Measurements from ENCODE around the gene REPS1.

The REPS1 gene

DNA sequence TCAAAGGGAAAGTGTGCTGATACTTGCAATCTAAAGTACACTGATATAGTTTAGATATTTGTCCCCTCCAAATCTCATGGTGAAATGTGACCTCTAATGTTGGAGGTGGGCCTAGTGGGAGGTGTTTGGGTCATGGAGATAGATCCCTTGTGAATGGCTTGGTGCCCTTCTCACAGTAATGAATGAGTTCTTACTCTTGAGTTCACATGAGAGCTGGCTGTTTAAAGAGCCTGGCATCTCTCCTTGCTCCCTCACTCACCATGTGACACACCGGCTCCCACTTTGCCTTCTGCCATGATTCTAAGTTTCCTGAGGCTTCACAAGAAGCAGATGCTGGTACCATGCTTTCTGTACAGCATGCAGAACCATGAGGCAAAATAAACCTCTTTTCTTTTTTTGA is 78.1 kb downstream of the REPS1 start:
- TF ChIP-seq, protein P1, sequence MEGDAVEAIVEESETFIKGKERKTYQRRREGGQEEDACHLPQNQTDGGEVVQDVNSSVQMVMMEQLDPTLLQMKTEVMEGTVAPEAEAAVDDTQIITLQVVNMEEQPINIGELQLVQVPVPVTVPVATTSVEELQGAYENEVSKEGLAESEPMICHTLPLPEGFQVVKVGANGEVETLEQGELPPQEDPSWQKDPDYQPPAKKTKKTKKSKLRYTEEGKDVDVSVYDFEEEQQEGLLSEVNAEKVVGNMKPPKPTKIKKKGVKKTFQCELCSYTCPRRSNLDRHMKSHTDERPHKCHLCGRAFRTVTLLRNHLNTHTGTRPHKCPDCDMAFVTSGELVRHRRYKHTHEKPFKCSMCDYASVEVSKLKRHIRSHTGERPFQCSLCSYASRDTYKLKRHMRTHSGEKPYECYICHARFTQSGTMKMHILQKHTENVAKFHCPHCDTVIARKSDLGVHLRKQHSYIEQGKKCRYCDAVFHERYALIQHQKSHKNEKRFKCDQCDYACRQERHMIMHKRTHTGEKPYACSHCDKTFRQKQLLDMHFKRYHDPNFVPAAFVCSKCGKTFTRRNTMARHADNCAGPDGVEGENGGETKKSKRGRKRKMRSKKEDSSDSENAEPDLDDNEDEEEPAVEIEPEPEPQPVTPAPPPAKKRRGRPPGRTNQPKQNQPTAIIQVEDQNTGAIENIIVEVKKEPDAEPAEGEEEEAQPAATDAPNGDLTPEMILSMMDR (IDR thresholded peaks at IDR 0.05; ENCODE audit: low read depth, low read length, missing control alignments) = no peak
- DNase-seq (ENCODE audit: low read depth) = no peak
- H3K4me3 ChIP-seq (ENCODE audit: low read depth, low read length) = no peak overlapping the region

DNA sequence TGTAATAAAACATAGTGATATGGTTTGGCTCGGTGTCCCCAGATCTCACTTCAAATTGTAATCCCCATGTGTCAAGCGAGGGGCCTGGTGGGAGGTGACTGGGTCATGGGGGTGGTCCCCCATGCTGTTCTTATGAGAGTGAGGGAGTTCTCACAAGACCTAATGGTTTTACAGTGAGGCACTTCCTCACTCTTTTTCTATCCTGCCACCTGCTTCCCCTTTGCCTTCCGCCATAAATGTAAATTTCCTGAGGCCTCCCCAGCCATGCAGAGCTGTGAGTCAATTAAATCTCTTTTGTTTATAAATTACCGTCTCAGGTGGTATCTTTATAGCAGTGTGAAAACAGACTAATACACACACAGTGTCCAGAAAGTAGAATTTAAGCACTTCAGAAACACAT is 78.5 kb downstream of the REPS1 start:
- no peak overlapping the region for H3K4me3 ChIP-seq (ENCODE audit: low read depth, low read length)
- no peak for DNase-seq (ENCODE audit: low read depth)
- TF ChIP-seq, protein P1 (IDR thresholded peaks at IDR 0.05; ENCODE audit: low read depth, low read length, missing control alignments) = no peak

DNA sequence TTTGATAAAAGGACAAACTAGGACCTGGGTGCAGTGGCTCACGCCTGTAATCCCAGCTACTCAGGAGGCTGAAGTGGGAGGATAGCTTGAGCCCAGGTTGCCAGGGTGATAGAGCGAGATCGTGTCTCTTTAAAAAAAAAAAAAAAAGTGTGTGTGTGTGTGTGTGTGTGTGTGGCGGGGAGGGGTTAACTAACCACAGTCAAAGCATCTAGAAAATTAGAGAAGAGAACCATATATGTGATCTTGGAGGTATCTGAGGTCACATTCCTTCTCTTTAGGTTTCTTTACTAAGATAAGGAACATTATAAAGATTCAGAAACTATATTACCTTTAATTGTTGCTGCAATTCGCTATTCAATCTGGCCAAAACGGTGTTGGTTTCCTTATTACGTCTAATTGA is 80.9 kb downstream of the REPS1 start:
- TF ChIP-seq, protein P1 (IDR thresholded peaks at IDR 0.05; ENCODE audit: low read depth, low read length, missing control alignments) = no peak
- no peak overlapping the region for H3K4me3 ChIP-seq (ENCODE audit: low read depth, low read length)
- no peak for DNase-seq (ENCODE audit: low read depth)

DNA sequence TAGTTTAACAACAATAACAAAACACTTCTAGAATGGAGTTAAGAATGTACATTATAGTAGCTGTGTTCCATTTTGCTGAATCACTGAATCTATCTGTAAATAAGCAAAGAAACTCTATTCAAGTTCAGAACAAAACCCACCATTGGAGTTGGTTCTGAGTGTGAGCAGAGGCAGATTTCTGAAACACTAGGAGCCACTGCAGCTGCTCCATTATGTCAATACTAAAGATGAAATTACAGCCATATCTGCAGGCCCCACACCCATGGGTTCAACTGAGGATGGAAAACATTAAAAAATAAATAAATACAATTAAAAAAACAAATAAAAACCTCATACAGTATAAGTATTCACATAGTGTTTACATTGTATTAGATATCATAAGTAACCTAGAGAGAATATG is 91.0 kb downstream of the REPS1 start:
- no peak for DNase-seq (ENCODE audit: low read depth)
- no peak overlapping the region for H3K4me3 ChIP-seq (ENCODE audit: low read depth, low read length)
- TF ChIP-seq, protein P1 (IDR thresholded peaks at IDR 0.05; ENCODE audit: low read depth, low read length, missing control alignments) = no peak

DNA sequence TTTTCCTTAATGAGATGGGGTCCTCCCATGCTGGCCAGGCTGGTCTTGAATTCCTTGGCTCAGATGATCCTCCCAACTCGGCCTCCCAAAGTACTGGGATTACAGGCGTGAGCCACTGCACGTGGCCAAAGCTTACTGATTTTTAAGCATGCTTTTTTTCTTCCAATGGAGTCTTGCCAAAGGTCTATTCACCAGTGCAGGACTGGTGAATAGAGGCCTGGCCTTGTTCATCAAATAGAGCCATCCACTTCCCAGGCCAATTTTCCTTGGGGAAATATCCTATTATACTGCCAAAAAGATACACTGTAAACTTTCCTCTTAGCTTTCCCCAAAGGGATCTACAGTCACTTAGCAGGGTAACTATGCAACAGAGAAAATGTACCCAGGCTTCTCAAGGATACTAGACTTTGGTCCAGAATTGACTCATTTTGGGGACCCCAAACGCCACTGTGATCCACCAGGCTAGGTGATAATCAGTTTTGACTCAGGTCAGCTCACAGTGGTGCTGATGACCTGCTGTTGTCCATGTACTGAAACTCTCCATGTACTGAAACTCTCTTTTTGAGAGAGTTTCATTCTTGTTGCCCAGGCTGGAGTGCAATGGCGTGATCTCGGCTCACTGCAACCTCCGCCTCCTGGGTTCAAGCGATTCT is 91.8 kb downstream of the REPS1 start:
- no peak overlapping the region for H3K4me3 ChIP-seq (ENCODE audit: low read depth, low read length)
- TF ChIP-seq, protein P1 (IDR thresholded peaks at IDR 0.05; ENCODE audit: low read depth, low read length, missing control alignments) = no peak
- DNase-seq (ENCODE audit: low read depth) = no peak

DNA sequence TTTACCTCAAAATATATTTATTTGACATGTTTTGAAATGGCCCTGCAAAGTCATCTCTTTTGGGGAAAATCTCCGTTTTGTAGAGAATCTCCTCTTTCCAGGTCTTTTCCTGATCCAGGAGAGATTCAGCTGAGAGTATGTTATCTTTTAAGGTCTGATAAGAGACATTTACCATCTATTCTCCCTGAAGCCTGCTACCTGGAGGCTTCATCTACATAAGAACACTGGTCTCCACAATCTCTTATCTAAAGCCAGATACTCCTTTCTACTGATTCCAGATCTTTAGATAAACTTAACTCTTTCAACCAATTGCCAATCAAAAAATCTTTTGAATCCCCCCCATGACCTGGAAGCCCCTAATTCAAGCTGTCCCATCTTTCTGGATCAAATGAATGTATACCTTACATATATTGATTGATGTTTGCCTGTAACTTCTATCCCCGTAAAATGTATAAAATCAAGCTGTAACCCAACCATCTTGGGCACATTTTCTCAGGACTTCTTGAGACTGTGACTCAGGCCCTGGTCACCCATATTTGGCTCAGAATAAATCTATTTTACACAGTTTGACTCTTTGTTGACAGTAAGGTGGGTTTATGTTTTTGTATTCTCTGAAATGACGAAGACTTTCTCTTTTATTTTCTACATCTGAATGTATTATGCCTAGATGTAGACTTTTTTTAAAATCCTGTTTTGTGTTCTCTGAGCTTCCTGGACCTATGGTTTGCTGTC is 96.6 kb downstream of the REPS1 start:
- no peak overlapping the region for H3K4me3 ChIP-seq (ENCODE audit: low read depth, low read length)
- no peak for DNase-seq (ENCODE audit: low read depth)
- TF ChIP-seq, protein P1 (IDR thresholded peaks at IDR 0.05; ENCODE audit: low read depth, low read length, missing control alignments) = no peak

Data from GM12864 (cell line).